Gastrocnemius medialis (tissue), 4 donors: ENCODE measurements around the gene MSI2.

Source experiments
- CTCF ChIP-seq, 5 experiments: fragments of 450-650 bp in 3 of 5; fragments of 200-600 bp in 2 of 5; sonication (generic) in 2 of 5; IDR thresholded peaks in 4 of 5; conservative IDR thresholded peaks in 1 of 5; 1 replicate in 4 of 5; 2 replicates in 1 of 5; pipeline ENCODE4 v1.5.1; 2016 to 2019; ENCODE audit warnings: antibody characterized with exemption in 5 of 5, mild to moderate bottlenecking in 3 of 5, moderate library complexity in 3 of 5
- POLR2A ChIP-seq, 2 donors: fragments of 450-650 bp; IDR thresholded peaks; one replicate each; pipeline ENCODE4 v1.6.1; 2017; ENCODE audit warnings: antibody characterized with exemption in 2 of 2, mild to moderate bottlenecking in 2 of 2, moderate library complexity in 2 of 2

- no peak for TF ChIP-seq CTCF (IDR thresholded peaks at IDR 0.05 in 4 of 5, conservative IDR thresholded peaks at IDR 0.05 in 1 of 5)
- no peak for TF ChIP-seq POLR2A (IDR thresholded peaks at IDR 0.05)
Observed at GRCh38 chr17:57255182-57255775, 1.0 kb upstream of the MSI2 start.
